Stimulated activated CD4-positive, alpha-beta T cell treated with anti-CD3 and anti-CD28 coated beads, Interleukin-2, amount 100 ng/mL, for 48 hours (primary cell): ENCODE measurements around the gene SLC35A5.
"Not testable (repeated sequence)": the region's sequence is repeated elsewhere in the genome, so short reads cannot be mapped to it uniquely, and the experiment has no call there.

Experiments used
- DNase-seq, 2 donors: peaks; one replicate each; pipeline ENCODE4 v3.0.0-alpha.2; 2020

Gene SLC35A5, protein sequence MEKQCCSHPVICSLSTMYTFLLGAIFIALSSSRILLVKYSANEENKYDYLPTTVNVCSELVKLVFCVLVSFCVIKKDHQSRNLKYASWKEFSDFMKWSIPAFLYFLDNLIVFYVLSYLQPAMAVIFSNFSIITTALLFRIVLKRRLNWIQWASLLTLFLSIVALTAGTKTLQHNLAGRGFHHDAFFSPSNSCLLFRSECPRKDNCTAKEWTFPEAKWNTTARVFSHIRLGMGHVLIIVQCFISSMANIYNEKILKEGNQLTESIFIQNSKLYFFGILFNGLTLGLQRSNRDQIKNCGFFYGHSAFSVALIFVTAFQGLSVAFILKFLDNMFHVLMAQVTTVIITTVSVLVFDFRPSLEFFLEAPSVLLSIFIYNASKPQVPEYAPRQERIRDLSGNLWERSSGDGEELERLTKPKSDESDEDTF

DNA sequence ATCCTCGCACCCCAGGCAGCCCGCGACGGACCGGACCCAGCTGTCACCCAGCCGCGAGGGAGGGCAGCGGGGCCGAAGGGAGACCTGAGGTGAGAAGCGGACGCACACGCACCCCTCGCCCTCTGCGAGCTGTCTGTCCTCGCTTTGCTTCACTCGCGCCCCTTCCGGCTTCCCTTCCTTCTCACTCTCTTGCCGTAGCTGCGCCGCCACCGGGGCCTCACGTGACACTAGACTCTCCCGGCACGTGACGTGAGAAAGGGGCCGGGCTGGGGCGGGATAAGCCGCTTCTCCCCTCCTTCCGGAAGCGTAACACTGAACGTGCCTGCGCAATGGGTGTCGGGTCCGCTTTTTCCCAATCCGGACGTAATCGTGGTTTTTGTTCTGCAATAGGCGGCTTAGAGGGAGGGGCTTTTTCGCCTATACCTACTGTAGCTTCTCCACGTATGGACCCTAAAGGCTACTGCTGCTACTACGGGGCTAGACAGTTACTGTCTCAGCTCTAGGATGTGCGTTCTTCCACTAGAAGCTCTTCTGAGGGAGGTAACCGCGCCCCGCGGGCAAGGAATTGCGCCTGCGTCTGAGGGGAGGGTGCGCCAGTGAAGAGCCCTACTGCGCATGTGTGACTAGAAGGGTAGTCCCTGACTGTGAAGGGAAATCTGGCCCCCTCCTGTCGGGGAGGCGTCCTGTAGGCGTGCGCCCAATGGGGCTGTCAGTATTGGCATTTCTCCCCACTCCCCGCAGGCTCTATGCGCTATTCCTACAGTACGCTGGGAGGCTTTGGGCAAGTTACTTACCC lies at the start of gene SLC35A5, which contains the start of gene ATG3:
TSS of gene SLC35A5 (plus strand) at position 312 of the 796 bp plus-strand sequence. CDS start 1,359 bp downstream, outside the sequence.
TSS of gene ATG3 (minus strand) at position 229 of the 796 bp plus-strand sequence. CDS start 434 bp downstream, outside the sequence.
- peak; percentile 95 to 96 for DNase-seq

DNA sequence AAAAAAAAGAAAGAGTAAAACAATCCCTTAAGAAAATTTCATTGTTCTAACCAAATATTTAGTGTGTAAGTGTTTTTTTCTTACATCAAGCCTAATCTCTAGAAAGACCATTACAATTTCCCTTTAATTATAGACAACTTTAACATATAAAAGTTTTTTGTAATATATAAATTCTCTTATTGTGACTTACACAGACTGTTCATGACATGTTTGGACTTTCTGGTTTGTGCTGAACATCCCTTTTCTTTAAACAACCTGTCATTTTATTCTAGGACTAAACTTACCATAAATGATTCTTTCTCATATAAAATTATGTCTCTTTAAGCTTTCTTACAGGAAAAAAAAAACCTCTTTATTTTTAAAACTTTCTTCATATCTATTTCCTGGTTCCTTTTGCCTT lies 49.5 kb upstream of the SLC35A5 start:
- DNase-seq = no peak

DNA sequence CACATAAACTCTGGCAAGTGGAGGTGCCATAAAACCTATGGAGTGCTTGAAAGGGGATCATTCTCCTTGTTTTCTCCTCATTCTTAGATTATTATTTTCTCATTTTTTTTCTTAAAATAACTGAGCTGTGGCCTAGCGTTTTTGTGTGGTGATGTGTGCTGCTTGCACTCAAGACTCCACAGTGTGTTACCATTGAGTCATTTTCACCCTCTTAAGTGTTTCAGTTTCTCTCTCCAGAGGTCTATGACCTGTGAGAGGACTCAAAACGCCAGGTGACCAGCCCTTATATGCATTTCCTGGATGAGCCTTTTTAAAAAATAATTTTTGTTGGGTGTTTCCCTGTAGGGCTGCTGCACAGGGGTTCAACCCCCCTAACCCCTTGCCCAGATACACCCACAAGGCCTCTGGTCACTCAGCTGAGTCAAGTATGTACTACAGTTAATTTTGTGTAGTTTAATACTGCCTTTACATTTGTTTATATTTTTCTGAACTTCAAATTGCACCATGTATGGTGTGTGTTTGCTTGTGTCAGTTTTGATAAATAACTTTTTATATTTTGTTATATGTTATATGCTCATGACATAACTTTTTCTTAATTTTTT lies 47.2 kb upstream of the SLC35A5 start:
- no peak for DNase-seq

DNA sequence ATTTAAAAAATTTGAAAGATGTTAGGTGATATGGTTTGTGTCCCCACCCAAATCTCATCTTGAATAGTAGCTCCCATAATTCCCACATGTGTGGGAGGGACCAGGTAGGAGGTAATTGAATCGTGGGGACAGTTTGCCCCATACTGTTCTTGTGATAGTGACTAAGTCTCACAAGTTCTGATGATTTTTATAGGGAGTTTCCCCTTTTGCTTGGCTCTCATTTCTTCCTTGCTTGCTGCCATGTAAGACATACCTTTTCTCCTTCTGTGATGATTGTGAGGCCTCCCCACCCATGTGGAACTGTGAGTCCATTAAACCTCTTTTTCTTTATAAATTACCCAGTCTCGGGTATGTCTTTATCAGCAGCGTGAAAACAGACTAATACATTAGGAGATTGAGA lies 42.9 kb upstream of the SLC35A5 start:
- not testable (repeated sequence) for DNase-seq

DNA sequence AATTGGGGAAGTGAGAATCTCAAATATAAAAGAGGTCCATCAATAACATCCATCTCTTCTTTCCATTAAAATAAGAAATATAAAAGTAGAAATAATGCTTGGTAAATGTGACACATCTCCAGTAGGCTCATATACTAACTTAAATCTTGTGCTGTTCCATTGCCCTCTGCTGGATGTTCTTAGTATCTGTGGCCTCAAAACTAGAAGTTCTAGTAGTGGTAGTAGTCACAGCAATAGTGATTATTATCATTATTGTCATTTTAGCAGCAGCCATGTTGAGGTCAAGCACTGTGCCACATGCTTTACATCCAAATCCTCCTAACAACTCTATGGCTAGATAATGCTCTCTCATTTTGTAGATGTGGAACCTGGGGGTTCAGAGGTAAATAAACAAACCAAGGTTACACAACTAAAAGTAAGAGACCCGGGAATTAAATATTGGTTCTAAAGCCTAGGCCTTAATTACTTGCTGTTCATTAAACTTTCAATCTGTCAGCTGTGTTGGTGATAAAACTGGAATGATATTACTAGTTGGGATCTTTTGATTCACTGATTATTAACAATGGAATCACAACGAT lies 42.3 kb upstream of the SLC35A5 start:
- no peak for DNase-seq

DNA sequence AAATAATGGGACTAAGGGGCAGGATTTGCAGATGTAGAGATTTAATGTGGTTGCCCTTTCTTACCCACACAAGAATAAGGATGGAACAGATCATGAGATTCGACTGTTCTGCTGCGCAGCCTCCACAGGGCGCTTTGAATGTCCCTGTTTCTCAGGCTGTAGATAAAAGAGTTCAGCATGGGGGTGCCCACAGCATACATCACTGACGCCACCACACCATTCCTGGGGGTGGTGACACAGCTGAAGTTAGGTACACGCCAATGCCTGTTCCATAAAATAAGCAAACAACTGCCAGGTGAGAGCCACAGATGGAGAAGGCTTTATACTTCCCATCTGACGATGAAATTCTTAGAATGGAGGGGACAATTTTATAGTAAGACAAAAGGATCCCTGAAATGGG lies 37.7 kb upstream of the SLC35A5 start:
- not testable (repeated sequence) for DNase-seq

DNA sequence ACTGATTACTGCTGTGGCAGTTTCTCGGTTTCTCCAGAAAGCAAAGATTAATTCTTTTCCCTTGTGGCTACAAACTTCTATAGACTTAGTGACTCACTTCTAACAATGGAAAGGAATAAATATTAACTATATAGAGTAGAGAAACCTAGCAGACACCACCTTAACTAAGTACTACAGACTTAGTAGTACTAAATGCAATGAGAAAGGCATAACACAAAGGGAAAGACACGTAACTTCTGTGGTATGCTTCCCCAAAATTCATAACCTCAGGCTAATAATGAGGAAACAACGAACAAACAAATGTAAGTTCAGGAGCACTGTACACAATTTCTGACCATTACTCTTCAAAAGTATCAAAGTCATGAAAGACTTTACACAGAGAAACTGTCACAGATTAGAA lies 31.3 kb upstream of the SLC35A5 start:
- DNase-seq = no peak

DNA sequence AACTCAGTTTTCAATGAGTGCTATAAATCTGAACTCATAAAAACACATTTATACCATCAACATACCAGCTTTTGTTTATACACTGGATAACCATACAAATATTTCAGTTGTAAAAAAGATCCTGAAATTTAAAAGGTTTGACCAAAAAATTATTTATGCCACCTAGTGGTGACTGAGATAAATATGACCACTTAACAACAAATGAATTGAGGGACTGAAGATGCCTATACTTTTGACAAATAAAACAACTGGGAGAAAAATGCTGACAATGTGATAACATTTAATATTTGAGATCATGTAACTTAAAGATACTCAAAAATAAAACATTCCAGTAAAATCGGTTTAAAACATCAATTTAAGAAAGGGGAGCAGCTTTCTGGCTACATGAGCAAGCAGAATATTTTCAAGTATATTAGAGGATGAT lies 30.5 kb upstream of the SLC35A5 start:
- DNase-seq = no peak

DNA sequence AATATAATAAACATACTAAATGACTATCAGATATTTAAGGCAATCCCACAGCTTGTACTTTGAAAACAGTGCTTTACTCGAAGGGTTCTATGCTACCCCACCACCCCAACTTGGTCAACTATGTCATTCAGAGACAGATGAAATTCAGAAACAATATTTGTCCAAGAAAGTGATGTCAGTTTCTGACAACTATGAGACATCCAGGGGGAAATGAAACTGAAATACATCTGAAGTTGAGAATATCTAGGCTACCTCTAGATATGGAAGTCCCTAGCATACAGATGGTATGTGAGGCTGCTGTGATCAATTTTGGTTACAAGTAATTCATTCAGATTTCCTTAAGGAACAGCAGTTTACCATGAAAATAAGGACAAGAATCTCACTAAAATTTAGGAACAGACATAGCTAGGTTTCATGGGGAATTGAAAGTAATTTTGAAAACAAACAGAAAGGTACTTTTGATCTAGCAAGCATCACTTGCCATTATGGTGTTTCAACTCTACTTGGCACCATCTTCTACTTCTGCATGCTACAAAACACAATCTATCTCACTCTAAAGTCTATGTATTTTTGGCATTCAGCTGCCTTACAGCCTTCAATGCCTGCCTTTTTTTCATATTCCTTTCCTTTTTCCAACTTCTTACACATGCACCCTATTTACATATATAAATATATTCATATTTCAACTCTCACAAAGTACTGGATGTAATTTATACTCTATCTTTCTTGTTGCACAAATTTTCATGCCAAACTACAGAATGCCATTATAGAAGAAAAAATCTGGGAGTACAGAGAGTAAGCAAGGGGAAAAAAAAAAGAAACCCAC lies 21.8 kb upstream of the SLC35A5 start:
- DNase-seq = no peak

DNA sequence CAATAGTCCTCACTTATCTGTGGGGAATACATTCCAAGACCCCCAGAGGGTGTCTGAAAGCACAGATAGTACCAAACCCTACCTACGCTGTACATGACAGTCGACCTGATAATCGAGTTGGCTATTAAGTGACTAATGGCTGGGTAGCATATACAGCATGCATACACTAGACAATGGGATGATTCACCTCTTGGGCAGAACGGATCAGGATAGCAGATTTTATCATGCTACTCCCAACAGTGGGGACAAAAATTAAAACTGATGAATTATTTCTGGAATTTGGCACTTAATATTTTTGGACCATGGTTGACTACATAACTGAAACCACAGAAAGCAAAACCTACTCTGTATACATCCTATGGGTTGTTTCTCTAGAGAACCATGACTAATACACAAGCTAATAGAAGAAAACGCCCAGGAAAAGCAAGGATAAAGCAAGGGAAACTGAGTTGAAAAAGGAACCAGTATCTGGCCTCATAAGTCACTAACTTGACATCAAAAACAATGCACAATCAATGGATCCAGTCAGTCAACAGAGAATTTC lies 15.6 kb upstream of the SLC35A5 start:
- DNase-seq = no peak

DNA sequence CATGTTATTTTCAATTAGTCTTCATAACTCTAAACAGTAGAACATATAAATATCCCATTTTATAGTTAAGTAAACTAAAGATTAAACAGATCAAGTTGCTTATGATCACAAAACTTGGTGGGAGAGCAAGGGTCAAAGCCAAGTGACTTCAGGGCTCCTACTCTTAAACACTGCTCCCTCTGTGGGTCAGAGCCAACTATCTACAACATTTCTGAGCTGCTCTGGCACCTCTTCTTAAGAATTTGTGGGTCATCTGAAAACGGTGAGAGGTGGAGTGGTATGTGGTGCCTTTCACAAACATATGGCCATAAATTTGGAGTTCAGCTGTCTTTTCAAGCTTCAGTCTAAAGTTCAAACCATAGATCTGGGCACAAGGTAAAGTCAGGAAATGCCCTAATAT lies 11.0 kb upstream of the SLC35A5 start:
- no peak for DNase-seq

DNA sequence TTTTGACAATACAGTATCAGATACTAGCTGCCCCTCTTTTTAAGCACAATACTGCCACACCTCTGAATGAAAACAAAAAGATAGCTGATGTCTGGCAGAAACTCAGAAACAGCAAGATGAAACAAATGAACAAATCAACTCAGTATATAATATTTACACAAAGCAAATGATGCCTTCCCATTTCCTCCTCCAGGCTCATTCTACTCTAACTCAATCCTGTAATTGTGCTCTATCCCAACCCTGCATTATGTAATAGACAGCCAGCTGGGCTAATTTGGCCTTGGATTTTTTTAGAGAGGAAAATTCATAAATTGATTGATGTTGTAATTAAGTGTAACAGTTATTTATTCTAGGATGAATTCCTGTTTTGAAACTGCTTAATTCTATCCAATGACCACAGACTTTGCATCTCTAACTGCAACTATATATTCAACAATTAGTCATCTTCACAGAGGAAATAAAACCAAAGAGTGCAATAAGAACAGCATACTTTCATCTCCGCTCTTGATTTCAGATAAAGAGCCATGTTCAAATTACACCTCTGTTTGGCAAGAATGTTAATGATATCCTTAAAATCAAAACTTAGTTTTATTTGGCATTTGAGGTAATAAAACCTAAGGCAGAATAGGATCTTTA lies 6.2 kb upstream of the SLC35A5 start:
- DNase-seq = no peak

DNA sequence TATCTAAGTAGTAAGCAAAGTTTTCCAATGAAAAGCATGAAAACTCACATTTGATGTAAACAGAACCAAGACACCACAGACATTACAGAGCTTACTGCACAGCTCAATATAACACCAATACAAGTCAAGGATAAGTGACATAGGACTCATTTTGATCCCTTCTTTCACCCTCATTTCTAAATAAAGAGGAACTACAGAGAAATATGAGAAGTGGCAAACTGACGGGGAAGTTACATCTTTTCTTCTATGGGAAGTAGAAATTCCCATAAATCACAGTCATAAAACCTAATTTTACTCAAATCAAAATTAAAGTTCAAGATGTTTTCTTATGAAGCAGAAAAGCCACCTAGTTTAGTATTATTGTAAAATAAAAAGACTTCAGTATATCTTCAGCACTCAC lies 3.9 kb upstream of the SLC35A5 start:
- no peak for DNase-seq

DNA sequence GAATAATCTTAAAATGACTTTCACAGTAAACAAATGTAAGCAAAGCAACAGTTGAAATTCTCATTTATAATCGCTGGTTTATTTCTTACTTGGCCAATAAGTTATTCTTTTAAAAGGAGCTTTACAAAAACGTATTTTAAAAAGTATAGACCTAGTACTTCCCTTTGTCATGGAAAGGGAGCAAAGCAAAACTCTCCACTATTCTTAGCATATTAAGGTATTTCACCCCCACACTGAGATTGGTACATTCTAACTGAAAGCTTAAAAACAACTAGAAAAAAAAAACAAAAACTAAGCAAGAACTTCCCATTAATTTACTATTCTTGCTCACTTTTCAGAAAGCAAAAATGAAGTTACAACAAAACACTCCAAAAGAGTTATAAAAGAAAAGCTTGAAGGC lies 1.5 kb upstream of the SLC35A5 start:
- no peak for DNase-seq

DNA sequence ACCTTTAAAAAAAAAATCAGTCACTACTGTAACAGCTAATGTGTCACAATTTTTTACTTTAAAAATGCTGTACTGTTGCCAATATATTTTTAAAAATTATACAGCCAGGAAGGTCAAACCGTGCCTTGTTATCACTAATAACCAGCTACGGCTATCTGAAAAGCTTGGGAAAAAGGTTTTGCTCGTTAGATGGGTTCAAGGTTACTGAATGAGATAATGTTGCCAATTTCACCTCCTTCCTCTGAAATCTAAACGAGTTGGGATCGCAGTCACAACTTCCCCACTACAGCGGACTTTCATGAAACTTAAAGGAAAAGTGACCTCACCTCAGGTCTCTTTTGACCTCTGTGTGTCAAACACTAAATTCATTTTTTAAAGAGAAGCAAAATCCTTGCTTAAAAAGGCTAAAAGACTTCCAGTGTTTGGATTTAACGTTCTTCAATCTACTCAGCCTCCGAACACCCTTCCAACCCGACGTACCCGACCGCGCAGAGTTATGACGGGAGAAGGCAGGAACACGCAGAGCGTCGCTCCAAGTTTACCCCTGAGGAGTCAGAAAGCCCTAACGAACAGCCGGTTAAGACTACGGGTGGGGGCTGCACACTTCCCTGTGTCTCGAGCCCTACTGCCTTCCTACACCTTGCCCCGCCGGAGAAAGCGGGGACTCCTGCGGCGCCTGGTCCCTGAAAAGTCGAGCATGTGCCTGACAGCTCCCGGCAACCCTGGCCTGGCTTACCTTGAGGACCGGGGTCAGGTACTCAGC lies 943 bp upstream of the SLC35A5 start:
- DNase-seq = peak; percentile 62 to 65

DNA sequence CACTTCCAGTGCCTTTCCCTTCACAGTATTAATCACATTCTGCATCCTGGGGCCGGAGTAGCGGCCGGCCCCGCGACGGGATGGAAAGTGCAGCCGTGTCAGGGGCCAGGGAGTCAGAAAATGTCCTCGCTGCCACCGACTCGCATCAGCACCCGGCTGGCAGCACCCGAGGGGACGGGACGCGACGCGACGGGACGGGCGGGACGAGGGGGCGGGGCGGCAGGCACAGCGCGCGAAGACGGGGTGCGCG lies 436 bp upstream of the SLC35A5 start:
- DNase-seq = peak; percentile 70 to 71

DNA sequence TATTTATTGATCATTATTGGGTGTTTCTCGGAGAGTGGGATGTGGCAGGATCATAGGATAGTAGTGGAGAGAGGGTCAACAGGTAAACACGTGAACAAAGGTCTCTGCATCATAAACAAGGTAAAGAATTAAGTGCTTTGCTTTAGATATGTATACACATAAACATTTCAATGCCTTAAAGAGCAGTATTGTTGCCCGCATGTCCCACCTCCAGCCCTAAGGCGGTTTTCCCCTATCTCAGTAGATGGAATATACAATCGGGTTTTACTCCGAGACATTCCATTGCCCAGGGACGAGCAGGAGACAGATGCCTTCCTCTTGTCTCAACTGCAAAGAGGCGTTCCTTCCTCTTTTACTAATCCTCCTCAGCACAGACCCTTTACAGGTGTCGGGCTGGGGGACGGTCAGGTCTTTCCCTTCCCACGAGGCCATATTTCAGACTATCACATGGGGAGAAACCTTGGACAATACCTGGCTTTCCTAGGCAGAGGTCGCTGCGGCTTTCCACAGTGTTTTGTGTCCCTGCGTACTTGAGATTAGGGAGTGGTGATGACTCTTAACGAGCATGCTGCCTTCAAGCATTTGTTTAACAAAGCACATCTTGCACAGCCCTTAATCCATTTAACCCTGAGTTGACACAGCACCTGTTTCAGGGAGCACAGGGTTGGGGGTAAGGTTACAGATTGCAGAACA lies 2.5 kb downstream of the SLC35A5 start:
- DNase-seq = not testable (repeated sequence)

DNA sequence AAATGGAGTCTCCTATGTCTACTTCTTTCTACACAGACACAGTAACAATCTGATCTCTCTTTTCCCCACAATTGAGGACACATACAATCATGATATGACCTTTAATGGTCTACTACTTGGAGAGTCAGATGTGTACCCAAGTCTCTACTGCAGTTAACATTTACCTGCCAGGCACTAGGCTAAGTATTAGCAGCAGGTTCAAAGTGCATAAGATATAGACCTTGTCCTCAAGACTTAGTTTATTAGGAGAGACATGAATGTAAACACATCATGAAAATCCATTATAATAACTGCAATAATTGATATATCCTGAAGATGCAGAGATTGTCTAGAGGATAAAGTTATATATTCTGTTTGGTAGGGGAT lies 3.1 kb downstream of the SLC35A5 start:
- DNase-seq = no peak

DNA sequence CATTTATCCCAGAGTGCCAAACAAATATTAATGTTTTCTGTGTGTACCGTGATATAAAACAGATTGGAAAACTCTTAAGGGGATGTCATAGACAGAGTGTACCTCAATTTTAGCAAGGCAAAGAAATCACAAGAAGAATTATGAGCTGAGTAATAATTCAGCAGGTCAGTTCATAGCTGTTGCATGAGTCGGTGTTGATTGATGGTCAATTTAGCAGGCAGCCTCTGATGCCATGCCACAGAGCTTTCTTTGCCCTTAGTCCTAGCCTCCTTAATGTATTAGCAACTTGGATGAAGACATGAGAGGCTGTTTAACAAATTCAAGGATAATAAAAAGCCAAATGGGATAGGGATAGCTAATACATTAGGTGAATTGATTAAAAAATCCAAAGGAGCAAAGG lies 6.8 kb downstream of the SLC35A5 start:
- no peak for DNase-seq

DNA sequence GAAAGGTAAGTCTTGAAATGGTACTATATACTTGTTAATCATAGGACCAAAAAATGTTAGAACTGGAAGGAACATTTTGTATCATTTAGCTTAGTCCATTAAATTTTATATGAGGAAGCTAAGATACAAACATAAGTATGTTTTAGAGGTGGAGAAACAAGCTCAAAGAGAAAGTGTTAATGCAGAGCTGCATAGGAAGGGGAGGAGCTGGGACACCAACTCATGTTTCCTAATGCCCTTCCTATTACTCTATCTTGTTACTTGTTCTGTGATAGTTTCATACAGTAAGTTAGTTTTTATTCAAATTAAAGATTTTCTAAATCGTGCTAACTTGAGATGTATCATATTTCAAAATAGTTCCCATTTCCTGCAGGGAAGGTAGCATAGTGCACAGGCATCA lies 7.4 kb downstream of the SLC35A5 start:
- no peak for DNase-seq
